IPS DF 4.7 (cell line): Measurements from ENCODE around the gene C2CD2.

Experiments used
- DNase-seq: peaks from one replicate; pipeline ENCODE4 v3.0.0-alpha.2; 2013; ENCODE audit warnings: low spot score; ENCODE audit errors: extremely low read depth

Gene C2CD2

DNA sequence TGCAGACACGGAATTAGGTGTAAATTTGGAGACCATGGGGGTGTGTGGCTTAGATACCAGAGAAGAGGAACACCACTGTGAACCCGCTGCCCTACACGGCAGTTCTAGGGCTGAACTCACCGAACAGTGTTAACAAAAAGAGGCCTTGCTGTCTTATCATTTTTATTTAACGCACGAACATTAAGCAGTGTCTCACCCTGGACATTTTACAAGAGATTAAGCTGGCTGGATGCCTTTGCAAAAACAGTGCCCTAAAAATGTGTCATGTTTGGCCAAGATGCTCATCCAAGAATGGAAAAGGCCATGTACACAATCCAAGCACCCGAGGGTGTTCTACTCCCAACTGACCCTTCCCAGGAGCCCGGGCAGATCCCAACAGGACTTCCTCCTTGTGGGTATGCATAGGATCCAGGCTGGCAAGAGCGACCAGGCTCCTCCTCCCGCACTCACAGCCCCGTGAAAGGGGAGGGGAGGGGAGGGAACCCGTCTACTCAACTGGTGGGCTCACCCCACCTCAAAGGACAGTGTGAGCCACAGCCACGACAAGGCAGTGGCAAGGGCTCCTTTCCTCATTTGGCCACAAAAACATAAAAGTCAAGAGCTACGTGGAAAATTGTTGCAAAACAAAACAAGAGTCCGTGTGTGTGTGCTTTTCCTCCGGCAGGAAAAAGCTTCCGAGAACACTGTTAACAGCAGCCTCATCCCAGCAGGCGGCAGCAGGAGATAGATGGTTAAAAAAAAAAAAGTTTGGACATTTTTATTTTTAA, 20.3 kb downstream of the C2CD2 start:
- no peak for DNase-seq

DNA sequence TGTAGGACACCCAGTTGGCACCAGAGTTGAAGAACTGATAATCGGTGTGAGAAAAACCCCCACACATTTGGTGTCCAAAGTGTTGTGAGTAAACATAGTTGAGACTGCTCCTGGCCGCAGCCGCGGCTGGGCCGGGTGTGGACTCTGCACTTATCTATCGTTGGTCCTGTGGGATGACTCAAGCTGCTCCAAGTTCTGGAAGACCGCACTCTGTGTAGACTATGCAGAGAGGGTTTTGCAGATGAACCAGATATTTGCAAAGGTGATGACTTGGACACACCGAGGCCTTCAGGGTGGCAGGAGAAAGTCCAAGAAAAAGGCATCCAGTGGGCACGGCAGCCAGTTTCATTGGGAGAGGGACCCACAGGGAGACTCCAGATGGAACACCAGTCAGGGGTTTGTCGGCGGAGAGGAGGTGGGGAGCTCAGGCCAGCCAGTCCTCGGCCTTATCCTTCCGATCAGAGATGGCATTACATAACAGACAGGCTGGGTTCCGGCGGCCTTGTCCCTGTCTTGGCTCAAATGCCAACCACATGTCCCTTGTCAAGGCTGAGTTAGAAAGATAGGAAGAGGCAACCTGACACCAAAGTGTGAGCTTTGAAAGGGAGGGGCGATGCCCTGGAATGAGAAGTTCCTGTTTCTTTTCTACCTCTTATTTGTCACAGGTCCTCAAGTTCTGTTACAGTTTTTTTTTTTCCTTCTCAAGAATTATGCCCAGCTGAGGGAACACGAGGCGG, 21.1 kb downstream of the C2CD2 start:
- DNase-seq, result no peak

DNA sequence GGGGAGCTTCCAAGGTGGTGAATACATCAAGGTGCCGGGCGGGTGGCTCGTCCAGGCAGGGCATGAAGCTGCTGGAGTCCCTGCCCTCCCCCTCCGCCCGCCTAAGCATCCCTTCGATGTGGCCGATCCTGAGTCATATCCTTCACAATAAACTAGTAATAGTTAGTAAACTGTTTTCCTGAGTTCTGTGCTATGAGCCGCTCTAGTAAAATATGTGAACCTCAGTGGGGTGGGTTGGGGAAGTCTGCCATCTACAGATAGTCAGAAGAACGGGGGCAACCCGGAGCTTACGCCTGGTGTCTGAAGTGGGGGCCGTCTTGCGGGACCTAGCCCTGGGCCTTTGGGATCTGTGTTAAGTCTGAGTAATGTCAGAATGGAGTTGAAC, 21.6 kb downstream of the C2CD2 start:
- DNase-seq, result no peak

DNA sequence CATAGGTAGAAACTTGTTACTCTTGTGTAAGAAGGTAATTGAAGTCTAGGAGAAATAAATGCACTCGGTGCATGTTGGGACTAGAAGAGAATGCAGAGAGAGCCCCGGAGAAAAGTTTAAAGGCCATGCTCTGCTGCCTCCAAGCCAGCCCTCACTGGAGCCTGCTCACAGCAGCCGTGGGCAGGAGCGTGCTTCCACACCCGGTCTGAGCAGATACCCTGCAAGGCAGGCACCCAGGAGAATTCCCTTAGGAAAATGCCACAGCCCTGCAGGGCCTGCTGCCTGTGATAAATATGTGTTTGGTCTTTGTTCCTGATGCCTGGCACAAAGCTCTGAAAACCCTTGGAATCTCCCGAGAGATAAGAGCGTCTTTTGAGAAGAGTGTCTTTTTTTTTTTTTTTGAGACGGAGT, 22.8 kb downstream of the C2CD2 start:
- no peak for DNase-seq

DNA sequence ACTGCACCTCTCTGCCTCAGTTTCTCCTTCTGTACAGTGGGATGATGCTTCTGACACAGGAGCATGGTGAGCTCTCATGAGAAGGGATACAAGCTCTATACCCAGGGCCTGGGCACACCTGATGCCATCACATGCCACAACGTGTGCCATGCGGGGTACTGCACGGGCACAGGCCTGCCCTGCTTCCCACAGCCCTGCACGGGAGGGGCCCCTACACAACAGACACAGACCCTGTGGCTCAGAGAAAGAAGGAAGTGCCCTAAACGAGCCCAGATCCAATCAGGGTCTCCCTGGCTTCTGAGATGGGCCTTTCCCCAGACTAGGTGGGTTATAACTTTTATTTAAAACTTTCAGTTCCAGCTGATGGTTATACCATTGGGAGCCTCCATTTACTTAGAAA, 24.6 kb downstream of the C2CD2 start:
- DNase-seq, result no peak

DNA sequence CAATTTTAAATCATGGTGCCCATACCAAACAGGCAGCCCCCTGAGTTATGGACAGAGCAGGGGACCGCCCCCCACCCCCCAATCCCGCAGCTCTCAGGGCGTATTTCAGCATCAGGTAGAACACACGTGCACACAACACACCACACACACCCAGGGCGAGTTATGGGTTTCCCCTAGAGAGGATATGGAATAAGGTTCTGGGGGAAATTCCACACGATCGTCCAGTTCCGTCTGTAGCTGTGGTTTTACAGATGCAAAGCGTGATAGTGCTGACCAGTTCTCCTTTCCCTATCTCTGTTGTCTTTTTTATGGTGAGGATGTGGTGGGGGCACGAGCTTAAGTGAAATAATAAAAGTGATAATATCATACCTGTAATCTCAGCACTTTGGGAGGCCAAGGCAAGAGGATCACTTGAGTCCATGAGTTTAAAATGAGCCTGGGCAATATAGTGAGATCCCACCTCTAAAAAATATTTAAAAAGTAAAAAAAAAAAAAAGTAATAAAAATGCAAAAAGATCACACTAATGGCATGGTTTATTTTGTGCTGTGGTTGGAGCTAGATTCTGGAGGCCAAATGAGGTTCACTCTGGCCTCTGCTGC, 25.1 kb downstream of the C2CD2 start:
- no peak for DNase-seq

DNA sequence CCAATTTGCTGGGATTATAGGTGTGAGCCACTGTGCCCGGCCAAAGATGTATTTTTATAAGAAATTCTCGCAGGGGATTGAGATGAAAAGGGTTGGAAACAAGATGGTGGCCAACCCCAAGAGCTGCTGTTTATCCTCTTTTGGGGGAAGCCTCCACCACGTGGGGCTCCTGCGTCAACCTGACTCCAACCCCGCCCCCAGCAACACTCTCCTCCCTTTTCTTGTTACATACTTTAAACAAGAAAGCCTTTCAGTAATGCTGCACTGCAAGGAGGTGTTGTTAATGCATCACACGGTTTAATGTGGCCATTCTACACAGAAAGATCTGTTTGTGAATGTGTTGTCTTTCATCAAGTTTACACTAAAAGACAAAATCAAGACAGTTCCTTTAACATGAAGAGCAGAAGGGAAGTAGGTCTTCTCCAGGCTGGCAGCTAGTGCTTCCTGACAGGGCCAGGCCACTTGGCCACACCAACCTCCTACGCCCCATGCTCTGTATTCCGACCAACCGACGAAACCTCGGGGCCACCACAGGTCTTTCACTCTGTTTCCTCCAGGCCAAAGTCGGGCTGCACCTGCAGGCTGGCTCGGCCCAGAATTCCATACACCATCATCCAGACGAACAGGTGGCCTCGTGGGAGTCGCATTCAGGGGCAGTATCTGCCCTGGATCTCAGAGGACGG, 25.9 kb downstream of the C2CD2 start:
- no peak for DNase-seq

DNA sequence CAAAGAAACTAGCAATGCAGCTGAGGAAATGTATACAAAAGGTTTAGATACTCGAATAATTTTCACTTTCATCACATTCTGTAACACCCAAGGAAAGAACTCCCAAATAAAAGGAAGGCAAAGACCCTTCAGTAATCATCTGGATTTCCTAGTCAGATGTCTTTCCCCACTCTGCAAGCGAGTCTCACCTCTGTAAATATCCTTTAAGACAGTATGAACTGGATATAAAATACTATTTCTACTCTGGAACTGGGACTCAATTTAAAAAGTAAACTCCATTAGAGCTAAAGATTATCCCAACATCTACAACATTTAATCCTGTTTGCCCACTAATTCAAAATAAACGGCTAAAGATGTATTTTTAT, 27.0 kb downstream of the C2CD2 start:
- DNase-seq, result no peak

DNA sequence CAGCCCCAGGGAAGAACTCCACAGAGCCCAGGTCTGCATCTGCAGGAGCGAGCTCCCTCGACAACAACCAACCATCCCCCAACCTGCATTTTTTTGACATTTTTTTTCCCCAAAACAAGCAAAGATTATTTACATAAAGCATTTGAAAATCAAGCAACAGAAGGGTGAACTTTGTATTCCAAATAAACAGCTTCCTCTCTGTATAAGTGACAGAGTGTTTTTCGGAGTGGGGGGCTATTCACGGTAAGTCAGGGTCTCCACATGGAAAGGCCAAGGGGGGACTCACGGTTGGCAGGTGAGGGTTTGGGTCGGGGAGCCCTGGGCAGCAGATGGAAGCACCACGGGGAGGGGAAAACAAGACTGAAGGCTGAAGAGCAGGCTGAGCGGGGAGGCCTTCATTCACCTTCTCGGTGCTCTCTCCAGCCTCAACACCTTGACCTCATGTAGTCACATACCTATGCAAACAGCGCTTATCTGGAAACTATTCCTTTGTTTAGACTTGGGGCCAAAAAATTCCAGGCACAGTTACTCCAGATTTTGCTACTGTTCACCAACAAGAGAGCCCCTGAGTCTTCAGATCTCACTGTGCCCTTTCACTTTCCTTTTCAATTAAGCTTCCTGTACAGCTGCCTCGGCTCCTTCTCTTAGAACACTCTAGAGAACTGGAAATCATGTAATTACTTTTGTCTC, 27.6 kb downstream of the C2CD2 start:
- DNase-seq, result no peak

DNA sequence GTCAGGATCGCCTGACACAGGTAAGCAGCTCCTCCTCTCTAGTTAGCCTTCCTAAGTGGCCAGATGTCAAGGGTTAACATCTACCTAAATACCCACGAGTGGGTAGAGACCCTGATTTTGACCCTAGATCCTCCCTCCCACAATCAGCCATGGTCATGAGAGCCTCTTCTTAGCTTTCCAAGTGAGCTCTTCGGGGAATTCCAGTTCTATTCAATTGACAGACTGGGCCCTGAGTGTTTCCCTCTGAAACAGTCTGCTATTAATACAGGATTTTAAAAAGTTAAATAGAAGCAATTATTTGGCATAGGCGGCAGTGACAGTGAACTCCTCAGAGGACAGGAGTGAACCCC, 28.1 kb downstream of the C2CD2 start:
- no peak for DNase-seq

DNA sequence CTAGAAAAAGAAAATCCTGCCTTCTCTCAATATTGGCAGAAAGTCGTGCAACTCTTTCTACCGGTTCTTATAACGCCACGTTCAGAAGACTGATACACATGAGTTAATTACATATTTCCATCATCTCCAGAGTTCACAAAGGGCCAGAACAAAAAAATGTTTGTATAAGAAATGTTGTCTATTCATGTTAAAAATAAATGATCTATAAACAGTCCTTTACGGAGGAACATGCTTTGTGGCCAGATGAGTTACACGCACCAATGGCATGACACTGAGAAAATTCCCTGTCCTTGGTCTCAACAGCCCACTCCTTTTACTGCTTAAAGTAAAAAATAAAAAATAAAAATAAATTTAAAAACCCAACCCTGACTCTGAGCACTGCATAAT, 29.5 kb downstream of the C2CD2 start:
- no peak for DNase-seq

DNA sequence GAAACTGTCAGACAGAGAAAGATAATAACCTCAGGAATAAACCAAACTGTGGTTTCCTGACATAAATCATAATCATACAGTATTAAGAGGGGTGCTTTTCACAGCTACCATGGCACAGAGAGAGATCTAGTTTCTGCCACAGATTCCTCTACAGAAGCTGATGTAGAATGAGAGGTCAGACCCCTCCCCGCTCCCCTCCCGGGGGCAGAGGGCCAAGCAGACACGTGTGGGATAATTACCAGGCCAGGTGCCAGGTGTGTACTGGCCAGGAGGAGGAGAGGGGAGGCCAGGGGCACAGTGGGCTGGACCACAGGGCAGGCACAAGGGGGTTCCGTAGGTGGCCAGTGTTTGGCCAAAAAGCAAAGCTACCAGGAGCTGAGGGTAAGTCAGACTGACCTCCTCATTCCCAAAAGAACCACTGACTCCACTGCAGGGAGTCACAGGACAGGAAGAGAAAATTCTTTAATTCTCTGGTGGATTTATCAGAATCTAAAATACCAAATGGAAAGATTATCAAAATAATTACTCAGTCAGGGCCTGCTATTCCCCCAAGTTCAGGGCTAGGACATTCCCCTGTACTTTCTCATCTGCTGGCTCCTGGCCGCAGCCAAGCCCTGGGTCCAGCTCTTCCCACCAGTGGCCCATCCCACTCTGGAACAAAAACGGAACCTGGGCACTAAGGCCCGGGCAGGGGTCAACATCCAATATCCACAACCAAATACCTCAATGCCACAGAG, 30.0 kb downstream of the C2CD2 start:
- no peak for DNase-seq

DNA sequence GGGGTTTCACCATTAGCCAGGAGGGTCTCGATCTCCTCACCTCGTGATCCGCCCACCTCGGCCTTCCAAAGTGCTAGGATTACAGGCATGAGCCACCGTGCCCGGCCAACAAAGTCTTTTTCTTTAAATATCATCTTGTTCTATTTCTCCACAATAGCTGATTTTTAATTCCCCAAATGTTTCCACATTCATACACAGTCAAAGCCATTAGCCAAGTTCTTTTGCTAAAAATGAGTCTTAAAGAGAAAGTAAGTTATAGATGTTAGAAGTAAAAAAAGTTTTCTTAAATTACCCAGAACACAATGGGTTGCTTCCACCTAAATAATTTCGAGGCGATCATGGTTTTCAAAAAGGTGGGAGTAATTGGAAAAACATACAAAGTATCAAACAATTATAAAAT, 30.6 kb downstream of the C2CD2 start:
- no peak for DNase-seq

DNA sequence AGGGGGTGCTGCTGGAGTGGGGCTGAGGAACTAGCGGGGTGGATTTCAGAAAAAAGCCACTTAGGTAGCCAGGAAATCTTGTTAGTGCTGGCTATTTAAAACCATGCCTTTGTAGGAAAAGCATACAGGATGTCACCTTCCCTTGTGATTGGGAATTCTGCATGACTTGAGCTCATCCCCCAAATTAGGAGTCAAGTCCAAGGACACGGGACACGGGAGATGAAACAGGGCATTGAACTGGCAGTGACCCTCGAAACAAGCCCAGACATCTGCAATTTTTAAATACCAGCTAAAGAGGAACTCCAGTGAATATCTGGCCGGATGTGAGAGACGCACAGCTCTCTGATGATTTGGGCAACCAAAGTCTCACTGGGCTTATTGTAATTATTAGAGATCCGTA, 32.8 kb downstream of the C2CD2 start:
- DNase-seq, result no peak

DNA sequence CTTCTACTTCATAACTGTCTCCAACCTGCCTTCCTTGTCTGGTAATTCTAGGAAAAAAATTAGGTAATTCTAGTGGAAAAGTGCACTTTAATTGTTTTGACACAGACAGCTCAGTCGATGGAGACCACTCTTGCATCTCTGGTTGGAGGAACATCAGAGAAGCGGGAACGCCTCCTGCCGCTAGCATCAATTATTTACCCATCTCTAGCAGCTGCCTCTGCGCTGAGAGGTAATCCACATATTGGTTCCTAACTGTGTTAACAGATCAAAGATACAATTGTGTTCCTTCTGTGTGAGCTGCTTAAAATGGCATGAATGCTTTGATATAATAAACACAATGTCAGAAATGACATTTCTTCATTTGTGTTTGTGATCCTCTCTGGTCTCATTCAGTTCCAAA, 33.3 kb downstream of the C2CD2 start:
- no peak for DNase-seq

DNA sequence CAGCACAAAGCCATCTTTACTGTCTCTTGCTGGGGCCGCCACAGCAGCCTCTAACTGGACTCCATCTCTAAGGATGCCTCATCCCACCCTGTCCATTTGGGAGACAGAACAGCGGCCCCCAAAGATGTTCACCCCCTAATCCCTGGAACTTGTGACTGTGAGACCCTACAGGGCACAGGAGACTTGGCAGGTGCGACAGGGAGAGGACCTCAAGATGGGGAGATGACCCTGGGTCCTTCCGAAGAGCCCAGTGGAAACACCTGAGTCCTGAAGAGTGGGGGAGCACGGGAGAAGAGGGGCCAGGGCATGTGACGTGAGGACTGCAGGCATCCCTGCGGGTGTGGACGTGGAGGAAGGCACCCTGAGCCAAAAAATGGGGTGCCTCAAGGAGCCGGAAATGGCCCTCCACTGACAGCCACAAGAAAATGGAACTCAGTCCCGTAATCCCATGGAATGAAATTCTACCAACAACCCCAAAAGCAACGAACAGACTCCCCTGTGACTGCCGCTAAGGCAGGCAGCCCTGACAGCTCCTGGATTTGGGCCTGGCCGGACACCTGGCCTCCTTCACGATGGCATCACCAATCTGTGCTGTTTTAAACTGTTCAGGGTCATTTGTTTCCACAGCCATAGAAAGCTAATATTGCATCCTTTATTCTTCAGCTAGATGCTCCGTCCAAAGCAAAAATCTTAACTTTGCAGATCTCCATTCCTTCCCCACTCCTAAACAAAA, 34.0 kb downstream of the C2CD2 start:
- no peak for DNase-seq

DNA sequence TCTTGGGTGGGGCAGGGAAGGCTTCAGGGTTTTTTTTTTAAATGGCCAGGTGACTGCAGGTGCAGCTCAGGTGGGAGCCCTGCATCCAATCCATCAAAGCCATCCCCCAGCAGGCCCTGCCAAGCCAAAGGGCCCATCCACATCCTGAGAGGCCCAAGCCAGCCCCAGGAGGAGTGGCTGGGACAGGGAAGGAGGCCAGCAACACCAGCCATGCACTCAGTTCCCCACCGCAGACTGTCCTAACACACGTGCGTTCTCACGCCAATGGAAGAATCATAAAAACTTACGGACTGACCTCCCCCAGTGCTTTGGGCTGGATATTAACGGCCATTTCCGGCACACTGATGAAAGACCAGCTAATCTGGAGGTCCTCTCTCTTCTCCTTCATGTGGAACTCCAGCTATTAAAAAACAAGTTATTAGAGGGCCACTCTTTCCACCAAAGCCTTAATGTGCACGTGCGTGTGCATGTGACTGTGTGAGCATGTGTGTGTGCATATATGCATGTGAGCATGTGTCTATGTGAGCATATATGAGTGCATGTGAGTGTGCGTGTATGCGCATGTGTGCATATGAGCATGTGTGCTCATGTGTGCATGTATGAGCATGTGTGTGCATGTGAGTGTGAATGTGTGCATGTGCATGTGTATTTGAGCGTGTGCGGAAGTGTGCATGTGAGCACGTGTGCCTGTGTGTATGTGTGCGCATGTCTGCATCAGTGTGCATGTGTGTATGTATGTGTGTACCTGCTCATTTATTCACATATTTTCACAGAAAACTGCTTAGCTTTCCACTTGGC, 35.1 kb downstream of the C2CD2 start:
- no peak for DNase-seq

DNA sequence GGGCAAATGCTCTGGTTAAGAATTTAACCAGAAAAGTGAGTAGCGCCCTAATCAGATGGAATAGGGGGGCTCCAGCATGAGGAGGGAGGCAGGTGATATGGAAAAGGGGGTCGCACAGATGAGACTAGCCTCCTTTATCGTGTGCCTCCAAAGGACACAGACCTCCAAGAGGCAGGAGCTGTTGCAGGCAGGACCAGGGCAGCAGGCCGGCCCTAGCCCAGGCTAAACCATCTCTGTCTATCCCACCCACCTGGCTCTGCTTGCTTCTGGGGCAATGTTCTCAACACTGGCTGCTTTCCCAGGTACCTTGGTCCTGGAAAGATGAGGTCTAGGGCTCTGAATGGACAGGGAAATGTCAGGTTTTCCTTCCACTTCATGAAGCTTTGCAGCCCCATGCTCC, 36.3 kb downstream of the C2CD2 start:
- no peak for DNase-seq

DNA sequence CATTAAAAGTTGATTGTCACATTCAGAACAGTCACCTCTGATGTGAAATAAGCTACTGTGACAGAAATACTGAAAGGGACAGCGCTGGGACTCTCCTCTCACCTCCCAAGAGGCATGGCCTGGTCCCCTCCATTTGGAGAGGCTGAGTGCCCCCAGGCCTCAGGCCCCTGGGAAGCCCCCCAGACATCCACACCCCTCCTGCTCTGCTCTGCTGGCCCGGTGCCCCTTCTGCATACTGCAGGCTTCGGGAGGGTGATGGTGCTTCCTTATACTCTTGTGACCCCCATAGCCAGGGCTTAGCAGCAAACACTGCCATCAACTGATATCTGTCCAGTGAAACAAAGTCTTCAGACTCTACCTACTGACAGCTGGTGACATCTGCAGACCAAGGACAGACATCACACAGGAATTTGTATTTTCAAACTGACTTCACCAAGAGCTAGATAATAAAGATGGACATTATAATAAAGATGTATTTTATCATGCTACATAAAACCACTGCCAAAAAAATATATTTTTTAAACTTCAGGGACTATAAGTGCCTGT, 36.9 kb downstream of the C2CD2 start:
- no peak for DNase-seq
